ENCODE results near the gene APOBEC3B.
A peak's percentile ranks its signal among the peaks of the same experiment; 100 is the strongest.
"Not testable (repeated sequence)": the region's sequence is repeated elsewhere in the genome, so short reads cannot be mapped to it uniquely, and the experiment has no call there.

The APOBEC3B gene

GRCh38 chr22:39008271-39008850, 26.2 kb downstream of the APOBEC3B start:
- WGBS, result 97% methylated on average over 8 of the region's 8 CpGs
- H3K27ac ChIP-seq (ENCODE audit: low read depth, low read length); H3K36me3 ChIP-seq (ENCODE audit: insufficient read depth, low read length); H3K9ac ChIP-seq (ENCODE audit: low read depth, low read length); H3K9me3 ChIP-seq (ENCODE audit: insufficient read depth, low read depth, low read length); H3K4me1 ChIP-seq (ENCODE audit: insufficient read depth, low read length); H3K4me3 ChIP-seq (ENCODE audit: low read length); H3K27me3 ChIP-seq (ENCODE audit: insufficient read depth, low read length): not testable (repeated sequence)

DNA sequence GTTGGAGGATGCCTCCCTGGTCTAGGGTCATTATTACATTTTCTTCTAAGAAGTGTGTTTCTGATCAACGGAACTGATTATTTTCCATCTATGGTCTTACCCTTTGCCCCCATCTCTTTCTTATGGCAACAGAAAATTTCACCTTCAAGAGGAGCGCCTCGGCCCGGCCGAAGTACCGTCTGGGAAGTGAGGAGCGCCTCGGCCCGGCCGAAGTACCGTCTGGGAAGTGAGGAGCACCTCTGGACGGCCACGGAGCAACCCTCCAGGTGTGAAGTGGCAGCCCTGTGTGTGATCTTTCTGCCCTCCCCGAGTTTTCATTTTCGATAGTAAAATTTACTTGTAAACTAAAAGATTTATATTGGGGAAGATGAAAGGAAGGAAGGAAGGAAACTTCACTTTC, 28.8 kb downstream of the APOBEC3B start:
- Histone ChIP-seq H3K36me3 (ENCODE audit: insufficient read depth, low read length) (no peaks in the 10 kb centered on the region), H3K4me3 (ENCODE audit: low read length) (no peak overlapping the region), H3K27me3 (ENCODE audit: insufficient read depth, low read length) (no peaks in the 10 kb centered on the region), H3K9me3 (ENCODE audit: insufficient read depth, low read depth, low read length) (no peaks in the 10 kb centered on the region), H3K9ac (ENCODE audit: low read depth, low read length) (no peak overlapping the region), H3K4me1 (ENCODE audit: insufficient read depth, low read length) (peaks cover 23% of the 10 kb centered on the region), H3K27ac (ENCODE audit: low read depth, low read length) (no peak overlapping the region)
- WGBS, result 92% methylated on average over 15 of the region's 15 CpGs

DNA sequence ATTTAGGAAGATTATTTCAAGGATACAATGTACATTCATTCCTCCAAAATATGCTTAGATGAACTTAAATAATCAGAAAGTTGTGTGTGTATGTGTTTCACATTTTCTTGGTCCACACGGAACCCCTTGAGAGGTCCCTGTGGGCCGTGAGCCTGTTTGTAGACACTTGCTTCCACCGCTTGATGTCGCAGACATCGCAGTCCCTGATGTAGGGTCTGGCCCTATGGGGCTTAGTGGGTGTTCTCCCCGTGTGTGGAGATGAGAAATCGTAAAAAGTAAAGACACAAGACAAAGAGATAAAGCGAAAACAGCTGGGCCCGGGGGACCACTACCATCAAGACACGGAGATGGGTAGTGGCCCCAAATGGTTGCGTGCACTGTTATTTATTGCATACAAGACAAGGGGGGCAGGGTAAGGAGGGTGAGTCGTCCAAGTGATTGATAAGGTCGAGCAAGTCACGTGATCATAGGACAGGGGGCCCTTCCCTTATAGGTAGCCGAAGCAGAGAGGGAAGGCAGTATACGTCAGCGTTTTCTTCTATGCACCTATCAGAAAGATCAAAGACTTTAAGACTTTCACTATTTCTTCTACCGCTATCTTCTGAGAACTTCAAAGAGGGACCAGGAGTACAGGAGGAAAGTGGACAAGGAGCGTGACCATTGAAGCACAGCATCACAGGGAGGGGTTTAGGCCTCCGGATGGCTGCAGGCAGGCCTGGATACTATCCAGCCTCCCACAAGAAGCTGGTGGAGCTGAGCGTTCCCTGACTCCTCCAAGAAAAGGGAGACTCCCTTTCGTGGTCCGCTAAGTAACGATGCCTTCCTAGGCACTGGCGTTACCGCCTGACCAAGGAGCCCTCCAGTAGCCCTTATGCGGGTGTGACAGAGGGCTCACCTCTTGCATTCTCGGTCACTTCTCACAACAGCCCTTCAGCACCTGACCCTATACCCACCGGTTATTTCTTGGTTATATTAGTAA, 30.7 kb downstream of the APOBEC3B start:
- Histone ChIP-seq H3K9ac (ENCODE audit: low read depth, low read length) (no peak overlapping the region), H3K27ac (ENCODE audit: low read depth, low read length) (no peak overlapping the region)

DNA sequence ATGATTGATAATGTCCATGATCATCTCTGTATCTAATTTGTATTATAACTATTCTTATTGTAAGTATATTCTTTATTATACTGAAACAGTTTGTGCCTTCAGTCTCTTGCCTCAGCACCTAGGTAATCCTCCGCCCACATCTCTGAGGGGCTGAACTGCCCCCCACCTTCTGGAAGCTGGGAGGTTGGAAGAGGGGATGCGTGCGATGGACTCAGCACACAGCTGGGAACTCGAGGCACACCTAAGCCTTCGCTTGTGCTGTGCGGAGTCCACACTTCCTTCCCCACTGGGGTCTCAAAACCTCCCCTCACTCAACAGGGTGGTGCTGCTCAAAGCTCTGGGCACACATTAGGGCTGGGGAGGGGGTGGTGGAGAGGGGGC, 31.4 kb downstream of the APOBEC3B start:
- Histone ChIP-seq H3K27ac (ENCODE audit: low read depth, low read length) (peak overlapping the region; percentile 59), H3K4me1 (ENCODE audit: insufficient read depth, low read length) (peaks cover 27% of the 10 kb centered on the region), H3K9ac (ENCODE audit: low read depth, low read length) (peak overlapping the region; percentile 18; the same call in 1 of the 2 replicates)
- not testable (repeated sequence) for H3K27me3 ChIP-seq (ENCODE audit: insufficient read depth, low read length); H3K4me3 ChIP-seq (ENCODE audit: low read length); H3K9me3 ChIP-seq (ENCODE audit: insufficient read depth, low read depth, low read length); H3K36me3 ChIP-seq (ENCODE audit: insufficient read depth, low read length)
- 92% methylated on average over 4 of the region's 6 CpGs for WGBS

More for the DNA sequence above, 30.7 kb downstream of the APOBEC3B start:
- H3K4me1 ChIP-seq (ENCODE audit: insufficient read depth, low read length), result peaks cover 27% of the 10 kb centered on the region
- H3K36me3 ChIP-seq (ENCODE audit: insufficient read depth, low read length), result no peaks in the 10 kb centered on the region
- H3K9me3 ChIP-seq (ENCODE audit: insufficient read depth, low read depth, low read length), result no peaks in the 10 kb centered on the region
- no peak overlapping the region for H3K4me3 ChIP-seq (ENCODE audit: low read length)
- 90% methylated on average over 28 of the region's 29 CpGs for WGBS
- no peaks in the 10 kb centered on the region for H3K27me3 ChIP-seq (ENCODE audit: insufficient read depth, low read length)

- Histone ChIP-seq H3K4me1 (ENCODE audit: insufficient read depth, low read length) (peaks cover 29% of the 10 kb centered on the region), H3K36me3 (ENCODE audit: insufficient read depth, low read length) (no peaks in the 10 kb centered on the region), H3K9ac (ENCODE audit: low read depth, low read length) (peak within 1 kb of the TSS; percentile 18; the same call in 1 of the 2 replicates), H3K9me3 (ENCODE audit: insufficient read depth, low read depth, low read length) (no peaks in the 10 kb centered on the region), H3K4me3 (ENCODE audit: low read length) (peak within 1 kb of the TSS; percentile 36), H3K27me3 (ENCODE audit: insufficient read depth, low read length) (no peaks in the 10 kb centered on the region), H3K27ac (ENCODE audit: low read depth, low read length) (peak within 1 kb of the TSS; percentile 59)
- 17% methylated on average over 18 of the region's 18 CpGs for WGBS
These were observed 32.0 kb downstream of the APOBEC3B start, which contains the start of gene APOBEC3C for GRCh38 chr22:39013942-39014722. Gene APOBEC3C, plus strand, starts transcription at chr22:39014257. Its CDS starts 106 bp downstream, at chr22:39014363.

DNA sequence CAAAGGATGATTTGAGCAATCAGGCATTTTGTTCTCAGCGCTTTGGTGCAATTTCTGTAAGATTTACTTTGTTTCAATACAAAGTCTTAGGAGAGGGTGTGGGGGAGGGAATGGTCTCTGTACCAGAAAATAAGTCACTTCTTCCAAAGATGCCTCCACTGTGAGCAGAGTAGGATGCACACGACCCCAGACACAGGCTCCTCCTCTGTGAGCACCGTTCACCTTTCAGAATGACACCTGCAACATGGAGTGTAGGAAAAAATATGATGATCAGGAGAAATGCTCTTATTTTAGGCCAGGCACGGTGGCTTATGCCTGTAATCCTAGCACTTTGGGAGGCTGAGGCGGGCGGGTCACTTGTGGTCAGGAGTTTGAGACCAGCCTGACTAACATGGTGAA, 32.6 kb downstream of the APOBEC3B start:
- not testable (repeated sequence) for H3K36me3 ChIP-seq (ENCODE audit: insufficient read depth, low read length); H3K9ac ChIP-seq (ENCODE audit: low read depth, low read length); H3K27me3 ChIP-seq (ENCODE audit: insufficient read depth, low read length); H3K9me3 ChIP-seq (ENCODE audit: insufficient read depth, low read depth, low read length)
- WGBS, result 78% methylated on average over 5 of the region's 6 CpGs
- H3K4me1 ChIP-seq (ENCODE audit: insufficient read depth, low read length), result peaks cover 34% of the 10 kb centered on the region
- peak overlapping the region; percentile 59; the same call in 1 of the 2 replicates for H3K27ac ChIP-seq (ENCODE audit: low read depth, low read length)
- H3K4me3 ChIP-seq (ENCODE audit: low read length), result peak overlapping the region; percentile 36

DNA sequence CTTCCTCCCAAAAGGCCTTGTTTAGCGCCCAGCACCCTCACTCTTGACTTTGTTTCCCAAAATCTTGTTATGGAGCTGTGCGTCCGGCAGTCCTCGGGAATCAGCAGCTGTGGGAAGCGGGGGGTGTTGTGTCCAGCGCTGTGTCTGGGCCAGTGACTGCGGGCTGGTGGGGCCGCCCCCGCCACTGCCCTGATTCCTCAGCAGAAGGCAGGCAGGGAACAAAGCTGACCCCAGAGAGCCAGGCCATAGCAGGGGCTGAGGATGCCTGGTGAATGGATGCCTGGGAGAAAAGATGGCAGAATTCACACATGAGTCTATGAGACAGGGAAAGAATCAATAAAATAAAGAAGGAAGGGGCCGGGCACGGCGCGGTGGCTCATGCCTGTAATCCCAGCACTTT, 34.4 kb downstream of the APOBEC3B start:
- Histone ChIP-seq H3K27ac (ENCODE audit: low read depth, low read length) (no peak overlapping the region), H3K27me3 (ENCODE audit: insufficient read depth, low read length) (no peaks in the 10 kb centered on the region), H3K9me3 (ENCODE audit: insufficient read depth, low read depth, low read length) (no peaks in the 10 kb centered on the region), H3K9ac (ENCODE audit: low read depth, low read length) (no peak overlapping the region), H3K36me3 (ENCODE audit: insufficient read depth, low read length) (no peaks in the 10 kb centered on the region), H3K4me3 (ENCODE audit: low read length) (no peak overlapping the region), H3K4me1 (ENCODE audit: insufficient read depth, low read length) (peaks cover 38% of the 10 kb centered on the region)
- WGBS, result 95% methylated on average over 13 of the region's 13 CpGs

DNA sequence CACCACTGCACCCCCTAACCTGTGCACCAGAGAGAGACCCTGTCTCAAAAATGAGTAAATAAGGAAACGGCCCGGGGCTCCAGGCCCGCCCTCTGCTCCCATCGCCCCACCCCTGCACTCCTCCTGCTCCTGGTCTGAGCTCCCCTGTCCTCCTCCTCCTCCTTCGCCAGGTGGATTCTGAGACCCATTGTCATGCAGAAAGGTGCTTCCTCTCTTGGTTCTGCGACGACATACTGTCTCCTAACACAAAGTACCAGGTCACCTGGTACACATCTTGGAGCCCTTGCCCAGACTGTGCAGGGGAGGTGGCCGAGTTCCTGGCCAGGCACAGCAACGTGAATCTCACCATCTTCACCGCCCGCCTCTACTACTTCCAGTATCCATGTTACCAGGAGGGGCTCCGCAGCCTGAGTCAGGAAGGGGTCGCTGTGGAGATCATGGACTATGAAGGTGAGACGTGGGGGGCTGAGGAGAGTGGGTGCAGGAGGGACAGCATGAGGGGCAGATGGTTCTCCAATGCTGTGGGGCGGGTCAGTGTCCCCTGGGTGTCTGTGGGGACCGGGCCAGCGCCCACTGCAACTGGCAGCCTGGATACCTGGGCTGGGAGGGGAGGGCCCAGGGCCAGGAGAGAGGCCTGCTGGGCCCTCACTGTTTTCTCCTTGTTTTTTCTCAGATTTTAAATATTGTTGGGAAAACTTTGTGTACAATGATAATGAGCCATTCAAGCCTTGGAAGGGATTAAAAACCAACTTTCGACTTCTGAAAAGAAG, 35.6 kb downstream of the APOBEC3B start:
- no peaks in the 10 kb centered on the region for H3K36me3 ChIP-seq (ENCODE audit: insufficient read depth, low read length)
- H3K4me1 ChIP-seq (ENCODE audit: insufficient read depth, low read length), result peaks cover 38% of the 10 kb centered on the region
- H3K9me3 ChIP-seq (ENCODE audit: insufficient read depth, low read depth, low read length), result no peaks in the 10 kb centered on the region
- no peaks in the 10 kb centered on the region for H3K27me3 ChIP-seq (ENCODE audit: insufficient read depth, low read length)
- peak overlapping the region; percentile 69 for H3K27ac ChIP-seq (ENCODE audit: low read depth, low read length)
- peak overlapping the region; percentile 65 for H3K9ac ChIP-seq (ENCODE audit: low read depth, low read length)
- H3K4me3 ChIP-seq (ENCODE audit: low read length), result peak overlapping the region; percentile 50
- WGBS, result 42% methylated on average over 18 of the region's 18 CpGs

DNA sequence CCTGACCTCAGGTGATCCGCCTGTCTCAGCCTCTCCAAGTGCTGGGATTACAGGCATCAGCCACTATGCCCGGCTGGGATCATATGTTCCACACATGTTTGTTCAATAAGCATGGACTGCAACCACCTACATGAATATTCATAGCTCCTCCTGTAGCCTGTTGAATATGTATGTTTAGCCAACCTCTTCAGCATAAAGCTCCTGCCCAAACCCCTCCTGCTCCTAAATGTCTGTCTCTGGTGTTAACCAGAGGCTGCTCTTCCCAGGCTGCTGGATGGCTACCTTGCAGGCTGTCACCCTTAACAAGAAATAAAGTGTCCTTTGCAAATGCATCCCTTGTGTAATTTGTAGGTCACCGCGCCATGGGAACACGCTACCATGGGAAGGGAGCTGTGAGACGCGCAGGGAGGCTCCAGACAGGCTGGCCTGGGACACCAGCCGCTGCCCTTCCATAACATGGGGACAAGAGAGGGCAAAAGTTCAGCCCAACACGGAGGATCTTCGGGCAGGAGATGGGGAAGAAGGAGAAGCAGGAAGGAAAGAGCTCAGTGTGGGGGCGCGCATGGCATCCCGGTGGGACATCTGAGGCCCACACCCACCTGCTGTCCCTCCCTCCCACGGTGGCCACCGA, 38.0 kb downstream of the APOBEC3B start:
- not testable (repeated sequence) for H3K9me3 ChIP-seq (ENCODE audit: insufficient read depth, low read depth, low read length); H3K36me3 ChIP-seq (ENCODE audit: insufficient read depth, low read length); H3K27me3 ChIP-seq (ENCODE audit: insufficient read depth, low read length); H3K27ac ChIP-seq (ENCODE audit: low read depth, low read length); H3K9ac ChIP-seq (ENCODE audit: low read depth, low read length)
- 45% methylated on average over 10 of the region's 15 CpGs for whole genome bisulfite sequencing
- H3K4me3 ChIP-seq (ENCODE audit: low read length), result peak overlapping the region; percentile 42
- H3K4me1 ChIP-seq (ENCODE audit: insufficient read depth, low read length), result peaks cover 20% of the 10 kb centered on the region

GRCh38 chr22:39021552-39022250, 39.6 kb downstream of the APOBEC3B start:
- Histone ChIP-seq H3K27ac (ENCODE audit: low read depth, low read length) (no peak overlapping the region; the same call in 1 of the 2 replicates), H3K36me3 (ENCODE audit: insufficient read depth, low read length) (peaks cover 4% of the 10 kb centered on the region; the same call in 1 of the 2 replicates), H3K9ac (ENCODE audit: low read depth, low read length) (no peak overlapping the region), H3K4me1 (ENCODE audit: insufficient read depth, low read length) (peaks cover 16% of the 10 kb centered on the region), H3K27me3 (ENCODE audit: insufficient read depth, low read length) (no peaks in the 10 kb centered on the region), H3K9me3 (ENCODE audit: insufficient read depth, low read depth, low read length) (no peaks in the 10 kb centered on the region), H3K4me3 (ENCODE audit: low read length) (no peak overlapping the region)
- WGBS, result 76% methylated on average over 9 of the region's 9 CpGs
